GM23338 (cell line): ENCODE measurements around the gene SV2C. TPM values are rescaled to one million over a fixed set of nuclear protein-coding genes. Genes with fewer than 3 reads are reported as not detected.

Experiments
- ATAC-seq: fragments of 200-7000 bp; cut with Tn5 transposase; 3 replicates; pipeline ENCODE4 v1.9.1; 2020
- DNase-seq: peaks from one replicate; pipeline ENCODE4 v3.0.0-alpha.2; 2015; ENCODE audit warnings: low spot score
- H2AFZ ChIP-seq: fragments of 200-600 bp; sonication (generic); 2 replicates; pipeline ENCODE4 v1.8.0; 2016; ENCODE audit warnings: antibody characterized with exemption, mild to moderate bottlenecking, moderate library complexity
- H3F3A ChIP-seq: fragments of 200-600 bp; sonication (generic); replicated peaks from 2 replicates; pipeline ENCODE4 v1.8.0; 2017; ENCODE audit warnings: antibody characterized with exemption, mixed run types, low read depth
- H3K27ac ChIP-seq: fragments of 200-600 bp; sonication (generic); 2 replicates; pipeline ENCODE4 v1.6.1; 2016; ENCODE audit warnings: low read depth
- H3K27me3 ChIP-seq: fragments of 200-600 bp; sonication (generic); 2 replicates; pipeline ENCODE4 v1.8.0; 2016; ENCODE audit warnings: mild to moderate bottlenecking, mixed run types, moderate library complexity; ENCODE audit not compliant: insufficient read depth
- H3K36me3 ChIP-seq: fragments of 200-600 bp; sonication (generic); 2 replicates; pipeline ENCODE4 v1.8.0; 2016; ENCODE audit warnings: mild to moderate bottlenecking; ENCODE audit not compliant: insufficient read depth
- H3K4me1 ChIP-seq: fragments of 200-600 bp; sonication (generic); 2 replicates; pipeline ENCODE4 v1.8.0; 2016; ENCODE audit warnings: mild to moderate bottlenecking, moderate library complexity; ENCODE audit not compliant: insufficient read depth
- H3K4me2 ChIP-seq: fragments of 200-600 bp; sonication (generic); 2 replicates; pipeline ENCODE4 v1.7.1; 2017; ENCODE audit warnings: mixed run types
- H3K4me3 ChIP-seq: fragments of 200-600 bp; sonication (generic); 2 replicates; pipeline ENCODE4 v1.6.1; 2016; ENCODE audit warnings: mixed run types
- H3K79me2 ChIP-seq: fragments of 200-600 bp; sonication (generic); replicated peaks from 2 replicates; pipeline ENCODE4 v1.8.0; 2017; ENCODE audit warnings: mild to moderate bottlenecking; ENCODE audit not compliant: insufficient read depth
- H3K9me2 ChIP-seq: fragments of 200-600 bp; sonication (generic); 2 replicates; pipeline ENCODE4 v1.8.0; 2017; ENCODE audit not compliant: insufficient read depth
- H4K20me1 ChIP-seq: fragments of 200-600 bp; sonication (generic); replicated peaks from 2 replicates; pipeline ENCODE4 v1.8.0; 2017; ENCODE audit warnings: mild to moderate bottlenecking; ENCODE audit not compliant: insufficient read depth
- H3K27ac Mint-ChIP-seq: 2 replicates; pipeline ENCODE4 v1.8.0; 2020; ENCODE audit warnings: inconsistent platforms, mild to moderate bottlenecking, moderate library complexity, mixed read lengths
- H3K27me3 Mint-ChIP-seq: 3 replicates; pipeline ENCODE4 v1.8.0; 2022; ENCODE audit warnings: low read depth, mild to moderate bottlenecking, moderate library complexity, mixed read lengths, inconsistent platforms; ENCODE audit not compliant: insufficient read depth, poor library complexity
- H3K36me3 Mint-ChIP-seq: 3 replicates; pipeline ENCODE4 v1.8.0; 2021; ENCODE audit warnings: low read depth, mild to moderate bottlenecking, inconsistent platforms, moderate library complexity, mixed read lengths
- H3K4me1 Mint-ChIP-seq: 3 replicates; pipeline ENCODE4 v1.8.0; 2020; ENCODE audit warnings: mild to moderate bottlenecking, inconsistent platforms, mixed read lengths
- H3K4me3 Mint-ChIP-seq: 3 replicates; pipeline ENCODE4 v1.8.0; 2021; ENCODE audit warnings: moderate library complexity, mild to moderate bottlenecking, inconsistent platforms, mixed read lengths
- H3K9me3 Mint-ChIP-seq: 3 replicates; pipeline ENCODE4 v1.8.0; 2020; ENCODE audit warnings: moderate library complexity, mild to moderate bottlenecking, inconsistent platforms, mixed read lengths
- EZH2 ChIP-seq: fragments of 200-600 bp; sonication (generic); IDR thresholded peaks from one replicate; pipeline ENCODE4 v1.8.0; 2017; ENCODE audit warnings: antibody characterized with exemption, mild to moderate bottlenecking, low read depth; ENCODE audit not compliant: unreplicated experiment
- EZH2phosphoT487 ChIP-seq: fragments of 200-600 bp; sonication (generic); IDR thresholded peaks from one replicate; pipeline ENCODE4 v1.8.1; 2018; ENCODE audit warnings: antibody characterized with exemption; ENCODE audit not compliant: unreplicated experiment
- JUNB ChIP-seq: IDR thresholded peaks from one replicate; pipeline ENCODE4 v1.6.1; 2016; ENCODE audit warnings: antibody characterized with exemption; ENCODE audit not compliant: unreplicated experiment
- STAT1 ChIP-seq: IDR thresholded peaks from one replicate; pipeline ENCODE4 v1.6.1; 2016; ENCODE audit warnings: antibody characterized with exemption; ENCODE audit not compliant: unreplicated experiment
- ZNF114 ChIP-seq: fragments of 250-450 bp; sonication (Bioruptor Pico); IDR thresholded peaks from 2 replicates; pipeline ENCODE4 v1.5.0; 2020; ENCODE audit warnings: mild to moderate bottlenecking, moderate library complexity
- ZNF331 ChIP-seq: fragments of 250-450 bp; sonication (Bioruptor Pico); IDR thresholded peaks from 2 replicates; pipeline ENCODE4 v1.5.0; 2020; ENCODE audit warnings: low read depth, mild to moderate bottlenecking, moderate library complexity
- polyA plus RNA-seq: library from polyadenylated mRNA; unstranded; fragments of >200 nt; fragmentation: Nextera tagmentation; extraction: Ambion mirVana; gene quantifications from 2 replicates; pipeline ENCODE4 v1.2.1, GENCODE V29; 2016
- total RNA-seq: library from RNA; depleted of rRNA; stranded (reverse); fragments of >200 nt; shearing (Covaris generic); gene quantifications from 2 replicates; pipeline ENCODE4 v1.2.3, GENCODE V29; 2014
- TF ChIP-seq, protein P1 (sequence below): IDR thresholded peaks from 2 replicates; pipeline ENCODE4 v1.6.1; 2016; ENCODE audit warnings: antibody characterized with exemption
- TF ChIP-seq, protein P2 (sequence below), 2 experiments: fragments of 200-600 bp in 1 of 2; sonication (generic) in 1 of 2; conservative IDR thresholded peaks; 2 replicates each; pipeline versions ENCODE4 v1.5.1 to v1.6.1; 2016 to 2017; ENCODE audit warnings: antibody characterized with exemption in 2 of 2, low read depth in 2 of 2, mild to moderate bottlenecking in 2 of 2, moderate library complexity in 1 of 2
- TF ChIP-seq, protein P3 (sequence below): fragments of 250-450 bp; sonication (Bioruptor Pico); IDR thresholded peaks from 2 replicates; pipeline ENCODE4 v1.5.0; 2020; ENCODE audit warnings: mild to moderate bottlenecking, moderate library complexity

SV2C gene
- total and polyA plus RNA-seq, 2 experiments from 2014 or later, result 0.05 to 0.07 TPM

DNA sequence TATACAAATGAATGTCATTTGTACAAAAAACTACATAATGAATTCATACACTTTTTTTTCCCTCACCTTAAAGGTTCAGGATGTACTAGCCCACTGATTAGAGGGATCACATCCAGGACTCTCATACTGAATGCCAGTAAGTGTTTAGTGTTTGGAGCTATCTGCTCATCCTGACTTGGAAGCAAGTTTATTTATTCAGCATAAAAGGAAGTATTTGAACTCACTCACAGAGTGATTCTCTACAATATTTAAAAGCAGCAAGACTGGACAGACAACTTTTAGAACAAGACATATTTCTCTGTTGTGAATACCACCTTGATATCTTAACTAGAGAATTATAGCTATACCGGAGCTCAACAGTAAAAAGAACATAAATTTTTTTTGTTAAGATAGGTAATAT is 305.1 kb downstream of the SV2C start (continued):
- TF ChIP-seq, protein P1, sequence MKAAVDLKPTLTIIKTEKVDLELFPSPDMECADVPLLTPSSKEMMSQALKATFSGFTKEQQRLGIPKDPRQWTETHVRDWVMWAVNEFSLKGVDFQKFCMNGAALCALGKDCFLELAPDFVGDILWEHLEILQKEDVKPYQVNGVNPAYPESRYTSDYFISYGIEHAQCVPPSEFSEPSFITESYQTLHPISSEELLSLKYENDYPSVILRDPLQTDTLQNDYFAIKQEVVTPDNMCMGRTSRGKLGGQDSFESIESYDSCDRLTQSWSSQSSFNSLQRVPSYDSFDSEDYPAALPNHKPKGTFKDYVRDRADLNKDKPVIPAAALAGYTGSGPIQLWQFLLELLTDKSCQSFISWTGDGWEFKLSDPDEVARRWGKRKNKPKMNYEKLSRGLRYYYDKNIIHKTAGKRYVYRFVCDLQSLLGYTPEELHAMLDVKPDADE, result no peak
- TF ChIP-seq ZNF114 (CRISPR knock-in tag) (no peak), STAT1 (no peak)

DNA sequence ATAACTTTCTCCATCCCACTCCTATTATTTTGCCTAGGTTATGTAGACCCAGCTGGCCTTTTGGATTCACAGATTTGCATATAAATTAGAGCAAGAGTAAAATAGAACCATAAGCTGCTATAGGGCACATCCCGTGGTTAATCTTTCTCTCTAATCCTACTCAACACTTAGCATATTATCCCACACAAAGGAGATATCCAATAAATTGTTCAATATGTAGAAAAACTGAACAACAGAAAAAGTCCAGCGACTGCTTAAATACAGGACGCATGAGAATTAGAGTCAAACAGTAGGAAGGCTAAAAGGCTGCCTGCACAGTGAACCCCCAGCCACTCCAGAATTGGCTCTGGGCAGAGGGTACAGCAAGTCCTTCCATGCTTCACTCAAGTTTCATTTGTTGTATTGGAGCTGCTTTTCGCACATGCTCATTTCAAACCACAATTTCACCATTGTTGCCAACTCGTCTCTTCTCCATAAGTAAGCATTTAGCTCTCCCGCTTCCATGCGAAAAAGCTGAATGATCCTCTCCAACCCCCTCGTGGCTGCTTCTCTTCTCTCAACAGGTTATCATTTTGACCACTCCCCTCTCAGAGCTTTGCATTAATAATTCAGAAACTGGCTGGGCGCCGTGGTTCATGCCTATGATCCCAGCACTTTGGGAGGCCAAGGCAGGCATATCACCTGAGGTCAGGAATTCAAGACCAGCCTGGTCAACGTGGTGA is 305.8 kb downstream of the SV2C start:
- no peaks in the 10 kb centered on the region for H3K27me3 Mint-ChIP-seq

More for the DNA sequence above, 305.8 kb downstream of the SV2C start:
- H3K36me3 ChIP-seq, result no peaks in the 10 kb centered on the region
- peak overlapping the region; percentile 94 for H2AFZ ChIP-seq
- no peaks in the 10 kb centered on the region for H4K20me1 ChIP-seq
- Mint-ChIP-seq H3K4me1 (peaks cover 31% of the 10 kb centered on the region), H3K27ac (peak overlapping the region; percentile 2; the same call in 1 of the 2 replicates), H3K4me3 (no peak overlapping the region), H3K36me3 (no peaks in the 10 kb centered on the region), H3K9me3 (no peaks in the 10 kb centered on the region)
- H3K9me2 ChIP-seq, result no peaks in the 10 kb centered on the region
- H3F3A ChIP-seq, result no peaks in the 10 kb centered on the region
- peaks cover 24% of the 10 kb centered on the region for H3K4me1 ChIP-seq
- H3K27ac ChIP-seq, result no peak overlapping the region
- 0 out of 2 replicates have a peak overlapping the region, but pooled peaks have one; percentile 20 for H3K4me2 ChIP-seq
- no peaks in the 10 kb centered on the region for H3K79me2 ChIP-seq
- TF ChIP-seq, protein P2, sequence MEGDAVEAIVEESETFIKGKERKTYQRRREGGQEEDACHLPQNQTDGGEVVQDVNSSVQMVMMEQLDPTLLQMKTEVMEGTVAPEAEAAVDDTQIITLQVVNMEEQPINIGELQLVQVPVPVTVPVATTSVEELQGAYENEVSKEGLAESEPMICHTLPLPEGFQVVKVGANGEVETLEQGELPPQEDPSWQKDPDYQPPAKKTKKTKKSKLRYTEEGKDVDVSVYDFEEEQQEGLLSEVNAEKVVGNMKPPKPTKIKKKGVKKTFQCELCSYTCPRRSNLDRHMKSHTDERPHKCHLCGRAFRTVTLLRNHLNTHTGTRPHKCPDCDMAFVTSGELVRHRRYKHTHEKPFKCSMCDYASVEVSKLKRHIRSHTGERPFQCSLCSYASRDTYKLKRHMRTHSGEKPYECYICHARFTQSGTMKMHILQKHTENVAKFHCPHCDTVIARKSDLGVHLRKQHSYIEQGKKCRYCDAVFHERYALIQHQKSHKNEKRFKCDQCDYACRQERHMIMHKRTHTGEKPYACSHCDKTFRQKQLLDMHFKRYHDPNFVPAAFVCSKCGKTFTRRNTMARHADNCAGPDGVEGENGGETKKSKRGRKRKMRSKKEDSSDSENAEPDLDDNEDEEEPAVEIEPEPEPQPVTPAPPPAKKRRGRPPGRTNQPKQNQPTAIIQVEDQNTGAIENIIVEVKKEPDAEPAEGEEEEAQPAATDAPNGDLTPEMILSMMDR (conservative IDR thresholded peaks at IDR 0.05; ENCODE audit: low read depth in 2 of 2), result no peak
- TF ChIP-seq, protein P3, sequence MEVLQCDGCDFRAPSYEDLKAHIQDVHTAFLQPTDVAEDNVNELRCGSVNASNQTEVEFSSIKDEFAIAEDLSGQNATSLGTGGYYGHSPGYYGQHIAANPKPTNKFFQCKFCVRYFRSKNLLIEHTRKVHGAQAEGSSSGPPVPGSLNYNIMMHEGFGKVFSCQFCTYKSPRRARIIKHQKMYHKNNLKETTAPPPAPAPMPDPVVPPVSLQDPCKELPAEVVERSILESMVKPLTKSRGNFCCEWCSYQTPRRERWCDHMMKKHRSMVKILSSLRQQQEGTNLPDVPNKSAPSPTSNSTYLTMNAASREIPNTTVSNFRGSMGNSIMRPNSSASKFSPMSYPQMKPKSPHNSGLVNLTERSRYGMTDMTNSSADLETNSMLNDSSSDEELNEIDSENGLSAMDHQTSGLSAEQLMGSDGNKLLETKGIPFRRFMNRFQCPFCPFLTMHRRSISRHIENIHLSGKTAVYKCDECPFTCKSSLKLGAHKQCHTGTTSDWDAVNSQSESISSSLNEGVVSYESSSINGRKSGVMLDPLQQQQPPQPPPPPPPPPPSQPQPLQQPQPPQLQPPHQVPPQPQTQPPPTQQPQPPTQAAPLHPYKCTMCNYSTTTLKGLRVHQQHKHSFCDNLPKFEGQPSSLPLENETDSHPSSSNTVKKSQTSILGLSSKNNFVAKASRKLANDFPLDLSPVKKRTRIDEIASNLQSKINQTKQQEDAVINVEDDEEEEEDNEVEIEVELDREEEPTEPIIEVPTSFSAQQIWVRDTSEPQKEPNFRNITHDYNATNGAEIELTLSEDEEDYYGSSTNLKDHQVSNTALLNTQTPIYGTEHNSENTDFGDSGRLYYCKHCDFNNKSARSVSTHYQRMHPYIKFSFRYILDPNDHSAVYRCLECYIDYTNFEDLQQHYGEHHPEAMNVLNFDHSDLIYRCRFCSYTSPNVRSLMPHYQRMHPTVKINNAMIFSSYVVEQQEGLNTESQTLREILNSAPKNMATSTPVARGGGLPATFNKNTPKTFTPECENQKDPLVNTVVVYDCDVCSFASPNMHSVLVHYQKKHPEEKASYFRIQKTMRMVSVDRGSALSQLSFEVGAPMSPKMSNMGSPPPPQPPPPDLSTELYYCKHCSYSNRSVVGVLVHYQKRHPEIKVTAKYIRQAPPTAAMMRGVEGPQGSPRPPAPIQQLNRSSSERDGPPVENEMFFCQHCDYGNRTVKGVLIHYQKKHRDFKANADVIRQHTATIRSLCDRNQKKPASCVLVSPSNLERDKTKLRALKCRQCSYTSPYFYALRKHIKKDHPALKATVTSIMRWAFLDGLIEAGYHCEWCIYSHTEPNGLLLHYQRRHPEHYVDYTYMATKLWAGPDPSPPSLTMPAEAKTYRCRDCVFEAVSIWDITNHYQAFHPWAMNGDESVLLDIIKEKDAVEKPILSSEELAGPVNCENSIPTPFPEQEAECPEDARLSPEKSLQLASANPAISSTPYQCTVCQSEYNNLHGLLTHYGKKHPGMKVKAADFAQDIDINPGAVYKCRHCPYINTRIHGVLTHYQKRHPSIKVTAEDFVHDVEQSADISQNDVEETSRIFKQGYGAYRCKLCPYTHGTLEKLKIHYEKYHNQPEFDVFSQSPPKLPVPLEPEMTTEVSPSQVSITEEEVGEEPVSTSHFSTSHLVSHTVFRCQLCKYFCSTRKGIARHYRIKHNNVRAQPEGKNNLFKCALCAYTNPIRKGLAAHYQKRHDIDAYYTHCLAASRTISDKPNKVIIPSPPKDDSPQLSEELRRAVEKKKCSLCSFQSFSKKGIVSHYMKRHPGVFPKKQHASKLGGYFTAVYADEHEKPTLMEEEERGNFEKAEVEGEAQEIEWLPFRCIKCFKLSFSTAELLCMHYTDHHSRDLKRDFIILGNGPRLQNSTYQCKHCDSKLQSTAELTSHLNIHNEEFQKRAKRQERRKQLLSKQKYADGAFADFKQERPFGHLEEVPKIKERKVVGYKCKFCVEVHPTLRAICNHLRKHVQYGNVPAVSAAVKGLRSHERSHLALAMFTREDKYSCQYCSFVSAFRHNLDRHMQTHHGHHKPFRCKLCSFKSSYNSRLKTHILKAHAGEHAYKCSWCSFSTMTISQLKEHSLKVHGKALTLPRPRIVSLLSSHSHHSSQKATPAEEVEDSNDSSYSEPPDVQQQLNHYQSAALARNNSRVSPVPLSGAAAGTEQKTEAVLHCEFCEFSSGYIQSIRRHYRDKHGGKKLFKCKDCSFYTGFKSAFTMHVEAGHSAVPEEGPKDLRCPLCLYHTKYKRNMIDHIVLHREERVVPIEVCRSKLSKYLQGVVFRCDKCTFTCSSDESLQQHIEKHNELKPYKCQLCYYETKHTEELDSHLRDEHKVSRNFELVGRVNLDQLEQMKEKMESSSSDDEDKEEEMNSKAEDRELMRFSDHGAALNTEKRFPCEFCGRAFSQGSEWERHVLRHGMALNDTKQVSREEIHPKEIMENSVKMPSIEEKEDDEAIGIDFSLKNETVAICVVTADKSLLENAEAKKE (CRISPR knock-in tag), result no peak
- TF ChIP-seq EZH2 (no peak), EZH2phosphoT487 (no peak), STAT1 (no peak), JUNB (no peak), ZNF331 (no peak)
- no peaks in the 10 kb centered on the region for H3K27me3 ChIP-seq
- no peak for DNase-seq
- H3K4me3 ChIP-seq, result no peak overlapping the region
- ATAC-seq, result no peak
